GM18870 (cell line): ENCODE measurements around the gene HPGD.
"Not testable (repeated sequence)": the region's sequence is repeated elsewhere in the genome, so short reads cannot be mapped to it uniquely, and the experiment has no call there.

ENCODE experiments used
- ATAC-seq: cut with Tn5 transposase; IDR thresholded peaks from one replicate; pipeline ENCODE4 v1.9.1; 2021; ENCODE audit warnings: moderate library complexity; ENCODE audit not compliant: unreplicated experiment

HPGD gene

DNA sequence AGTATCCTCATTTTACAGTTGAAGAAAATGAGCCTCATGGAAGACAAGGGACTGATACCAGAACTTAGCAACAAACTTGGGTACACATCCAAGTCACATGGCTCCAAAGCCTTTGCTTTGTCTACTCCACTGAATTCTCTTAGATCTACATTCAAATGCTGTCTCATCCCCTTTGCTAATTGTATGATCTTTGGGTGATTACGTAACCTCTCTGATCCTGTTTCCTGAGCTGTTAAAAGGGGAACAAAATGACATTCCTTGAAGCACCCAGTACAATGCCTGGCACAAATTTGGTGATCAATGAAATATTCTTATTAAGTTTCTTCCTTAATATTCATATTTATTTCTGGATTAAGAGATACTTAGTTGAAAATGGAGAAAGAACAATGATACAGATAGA is 5.9 kb upstream of the HPGD start:
- no peak for ATAC-seq

GRCh38 chr4:174526731-174527130 is 4.4 kb upstream of the HPGD start:
- no peak for ATAC-seq

DNA sequence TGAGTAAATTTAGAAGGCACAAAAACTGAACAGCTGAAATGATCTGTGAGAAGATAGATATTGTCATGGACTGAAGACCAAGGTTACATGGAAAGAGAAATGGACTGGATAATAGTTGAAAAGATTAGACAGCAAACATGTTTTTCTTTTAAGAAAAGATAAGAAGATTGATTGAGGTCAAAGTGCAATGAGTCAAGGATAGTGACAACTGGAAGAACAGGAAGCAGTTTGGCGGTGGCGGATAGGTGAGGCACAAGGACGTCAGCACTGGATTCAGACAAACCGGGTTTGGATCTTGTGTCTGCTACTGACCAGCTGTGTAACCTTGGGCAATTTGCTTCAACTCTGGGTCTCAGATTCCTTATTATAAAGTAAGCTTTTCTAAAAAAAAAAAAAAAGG is 2.0 kb upstream of the HPGD start:
- no peak for ATAC-seq

- ATAC-seq = no peak
These were observed 871 bp upstream of the HPGD start for GRCh38 chr4:174523025-174523693.

DNA sequence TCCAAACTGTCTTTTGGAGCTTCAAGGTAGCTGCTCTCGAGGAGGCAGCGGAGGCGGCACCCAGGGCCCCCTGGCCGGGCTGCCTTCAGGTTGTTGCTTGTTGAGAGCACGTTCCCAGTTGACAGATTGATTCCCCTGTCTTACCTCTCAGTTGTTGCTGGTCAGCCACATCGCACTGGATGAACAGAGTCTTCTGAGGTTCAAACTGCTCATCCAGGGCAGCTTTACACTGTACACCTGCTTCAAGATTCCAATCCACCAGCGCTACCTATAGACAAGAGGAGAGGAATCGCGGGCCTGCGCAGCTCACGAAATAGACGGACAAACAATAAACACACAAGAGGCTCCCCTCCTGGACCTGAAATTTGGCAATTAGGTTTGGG is 497 bp downstream of the HPGD start:
- peak; percentile 25 for ATAC-seq

- ATAC-seq = no peak
These were observed 1.6 kb downstream of the HPGD start for GRCh38 chr4:174520660-174521059.

DNA sequence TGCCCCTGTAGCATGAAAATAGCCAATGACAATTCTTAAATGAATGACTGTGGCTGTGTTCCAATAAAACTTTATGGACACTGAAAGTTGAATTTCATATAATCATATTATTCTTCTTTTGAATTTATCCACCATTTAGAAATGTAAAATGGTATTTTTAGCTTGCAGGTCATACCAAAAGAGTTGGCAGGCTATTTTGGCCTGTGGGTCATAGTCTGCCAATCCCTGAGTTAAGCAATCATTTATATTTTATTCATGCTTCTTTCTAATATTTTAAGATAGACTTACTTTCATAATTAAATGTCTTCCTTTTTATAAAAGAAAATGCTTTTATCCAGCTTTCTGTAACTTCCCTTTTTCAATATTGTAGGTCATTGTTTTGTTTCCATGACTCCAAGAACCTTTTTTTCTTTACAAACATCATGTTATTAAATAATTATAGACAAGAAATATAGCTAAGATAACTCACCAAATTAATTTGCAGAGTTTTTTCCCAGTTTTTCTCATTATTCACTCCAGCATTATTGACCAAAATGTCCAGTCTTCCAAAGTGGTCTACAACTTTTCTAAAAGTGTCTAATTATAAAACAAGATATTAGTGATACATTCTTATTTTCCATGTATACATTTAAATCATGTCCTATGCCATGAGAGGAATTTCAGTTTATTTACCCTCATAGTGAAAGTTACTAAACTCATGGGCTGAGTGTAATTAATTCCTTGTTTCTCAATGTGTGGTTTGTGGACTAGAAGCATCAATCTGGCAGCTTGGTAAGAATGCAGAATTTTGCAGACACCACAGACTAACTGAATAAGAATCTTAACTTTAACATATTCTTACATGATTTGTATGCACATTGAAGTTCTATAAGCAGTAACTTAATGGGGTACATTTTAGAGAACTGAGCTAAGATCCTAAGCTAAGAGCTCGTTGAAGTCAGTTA is 4.5 kb downstream of the HPGD start:
- no peak for ATAC-seq

GRCh38 chr4:174516794-174517193 is 5.5 kb downstream of the HPGD start:
- ATAC-seq = no peak

DNA sequence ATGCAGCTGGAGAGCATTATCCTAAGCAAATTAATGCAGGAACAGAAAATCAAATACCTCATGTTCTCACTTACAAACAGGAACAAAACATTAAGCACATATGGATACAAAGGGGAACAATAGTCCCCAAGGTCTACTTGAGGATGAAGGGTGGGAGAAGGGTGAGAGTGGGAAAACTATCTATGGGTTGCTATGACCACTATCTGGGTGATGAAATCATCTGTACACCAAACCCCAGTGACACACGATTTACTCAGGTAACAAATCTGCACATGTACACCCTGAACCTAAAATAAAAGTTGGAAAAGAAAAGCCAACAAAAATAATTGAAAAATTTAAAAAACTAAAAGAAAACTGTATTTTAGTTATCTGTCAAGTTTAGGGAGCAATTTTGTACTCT is 5.9 kb downstream of the HPGD start:
- no peak for ATAC-seq

GRCh38 chr4:174512745-174513144 is 9.5 kb downstream of the HPGD start:
- no peak for ATAC-seq

DNA sequence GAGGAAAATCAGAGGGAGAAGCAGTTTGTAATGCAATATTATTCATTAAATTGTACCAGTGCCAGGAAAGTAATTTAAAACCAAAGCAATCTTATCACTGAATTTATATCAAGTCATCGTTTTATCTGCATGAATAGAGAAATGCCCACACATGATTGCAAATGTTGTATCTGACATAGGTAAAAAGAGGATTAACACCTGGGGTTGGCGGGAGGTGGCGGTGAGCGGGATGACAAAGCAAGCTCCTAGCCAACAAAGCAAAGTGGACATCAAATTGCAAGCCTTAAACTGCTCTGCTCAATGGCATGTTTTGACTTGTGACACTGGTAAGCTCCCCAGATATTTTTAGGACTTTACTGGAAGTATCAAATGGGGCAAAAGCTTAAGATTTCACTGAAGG is 16.4 kb downstream of the HPGD start:
- ATAC-seq = no peak

- no peak for ATAC-seq
These were observed 17.3 kb downstream of the HPGD start for GRCh38 chr4:174505007-174505406.

DNA sequence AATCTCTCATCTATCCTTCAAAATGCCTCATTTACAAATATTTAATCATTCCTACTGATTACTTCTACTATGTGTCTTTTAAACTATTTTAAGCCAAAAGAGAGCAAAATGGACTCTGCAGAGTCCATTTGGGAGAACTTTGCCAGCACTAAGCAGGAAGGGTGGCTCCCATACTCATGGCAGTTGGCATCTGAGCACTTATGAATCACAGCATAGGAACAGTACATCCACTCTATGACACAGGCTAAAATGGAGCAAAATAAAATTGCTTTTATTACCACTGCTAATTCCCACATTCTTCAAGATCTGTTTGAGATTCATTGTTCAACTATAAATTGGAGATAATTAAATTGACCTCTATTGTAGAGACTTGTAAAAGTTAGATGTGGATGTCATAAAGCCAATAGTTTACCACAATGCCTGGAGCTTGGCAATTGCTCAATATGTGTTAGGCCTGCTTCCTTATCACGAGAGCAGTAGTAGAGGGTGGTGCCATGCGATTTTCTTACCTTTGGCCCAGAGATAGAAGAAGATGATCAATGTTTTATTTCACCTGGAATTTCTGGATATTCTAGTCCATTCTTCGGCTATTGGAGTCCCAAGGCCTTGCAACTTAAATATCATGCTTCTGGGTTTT is 19.1 kb downstream of the HPGD start:
- no peak for ATAC-seq

- ATAC-seq = no peak
These were observed 25.5 kb downstream of the HPGD start for GRCh38 chr4:174496631-174497432.

DNA sequence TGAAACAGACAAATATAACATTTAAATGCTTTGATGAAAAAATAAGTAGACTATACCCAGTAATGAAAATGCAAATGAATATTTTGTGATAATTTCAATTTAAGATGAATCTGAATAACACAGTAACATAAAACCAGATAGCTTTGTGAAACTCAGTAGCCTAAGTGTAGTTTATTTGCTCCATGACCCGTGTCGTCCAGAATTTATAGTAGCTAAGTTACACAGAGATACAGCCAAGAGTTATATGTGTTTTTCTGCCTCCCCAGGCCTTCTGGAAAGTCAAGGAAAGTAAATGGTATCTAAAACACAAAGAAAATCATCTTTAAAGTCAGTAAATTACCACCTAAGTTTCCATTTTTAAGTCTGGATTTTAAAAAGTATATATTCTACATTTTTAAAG is 26.7 kb downstream of the HPGD start:
- no peak for ATAC-seq

DNA sequence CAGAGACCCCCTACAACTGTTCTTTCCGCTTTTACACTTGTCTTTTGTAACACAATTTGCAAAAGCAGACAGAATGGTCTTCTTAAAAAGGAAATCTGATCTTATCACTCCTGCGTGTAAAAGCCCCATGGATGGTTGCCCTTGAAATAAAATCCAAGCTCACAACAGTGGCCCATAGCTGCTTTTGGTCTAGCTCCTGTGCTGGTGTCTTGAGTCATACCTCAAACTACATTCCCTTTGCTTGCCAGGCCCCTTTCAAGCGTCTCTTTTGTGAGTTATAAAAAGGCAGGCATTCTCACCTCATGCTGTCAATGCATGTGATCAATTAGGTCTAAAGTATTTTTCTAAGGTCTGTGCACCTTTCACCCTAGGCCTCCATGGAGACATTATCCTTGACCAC is 27.6 kb downstream of the HPGD start:
- ATAC-seq = no peak

DNA sequence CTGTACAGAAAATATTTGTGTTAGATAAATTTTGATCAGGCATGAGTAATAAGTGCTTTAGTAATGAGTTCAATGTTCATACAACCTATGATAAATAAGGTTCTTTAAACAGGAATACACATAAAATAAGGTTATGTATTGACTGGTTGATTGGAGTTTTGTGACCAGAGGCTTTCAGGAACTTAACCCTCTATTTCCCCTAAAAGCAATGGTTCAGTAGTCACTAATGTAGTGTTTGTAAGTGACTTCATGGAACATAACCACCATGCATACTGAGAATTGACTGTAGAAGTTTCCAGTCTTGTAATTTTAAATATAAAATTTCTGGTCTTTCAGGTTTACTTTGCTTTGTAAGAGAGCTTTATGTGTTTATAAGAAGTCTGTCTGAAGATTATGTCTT is 28.1 kb downstream of the HPGD start:
- no peak for ATAC-seq

GRCh38 chr4:174490451-174490961 is 31.8 kb downstream of the HPGD start:
- no peak for ATAC-seq

- ATAC-seq = not testable (repeated sequence)
These were observed 33.9 kb downstream of the HPGD start for GRCh38 chr4:174488368-174488767.

GRCh38 chr4:174485025-174485424 is 37.3 kb downstream of the HPGD start:
- ATAC-seq = no peak

GRCh38 chr4:174483792-174484191 is 38.5 kb downstream of the HPGD start:
- ATAC-seq = no peak
